ENCODE results near the gene SPIB.
"Not testable (repeated sequence)": the region's sequence is repeated elsewhere in the genome, so short reads cannot be mapped to it uniquely, and the experiment has no call there.

Gene SPIB

GRCh38 chr19:50462970-50463369, 44.2 kb downstream of the SPIB start:
- TF ChIP-seq POU2F2 (IDR thresholded peaks at IDR 0.05; ENCODE audit: low read depth, low read length) (no peak), PAX5 (IDR thresholded peaks at IDR 0.05; ENCODE audit: insufficient read depth, low read length, severe bottlenecking) (no peak), TAF1 (IDR thresholded peaks at IDR 0.05; ENCODE audit: low read depth, low read length) (no peak), SPI1 (IDR thresholded peaks at IDR 0.05; ENCODE audit: low read depth, low read length) (no peak)
- FAIRE-seq (no peak), DNase-seq (ENCODE audit: insufficient read length, low spot score) (no peak)

- DNase-seq (ENCODE audit: insufficient read length, low spot score): no peak
- no peak for TF ChIP-seq POU2F2 (IDR thresholded peaks at IDR 0.05; ENCODE audit: low read depth, low read length)
- TF ChIP-seq PAX5 (IDR thresholded peaks at IDR 0.05; ENCODE audit: insufficient read depth, low read length, severe bottlenecking): no peak
- TF ChIP-seq SPI1 (IDR thresholded peaks at IDR 0.05; ENCODE audit: low read depth, low read length): no peak
- TF ChIP-seq POLR2AphosphoS5 (IDR thresholded peaks at IDR 0.05; ENCODE audit: low read depth, low read length): no peak
- TF ChIP-seq POLR2A (IDR thresholded peaks at IDR 0.05; ENCODE audit: low read depth, low read length): no peak
- TF ChIP-seq TAF1 (IDR thresholded peaks at IDR 0.05; ENCODE audit: low read depth, low read length): no peak
- no peak for FAIRE-seq
These were observed 45.6 kb downstream of the SPIB start for GRCh38 chr19:50464348-50464747.

GRCh38 chr19:50465000-50465399, 46.3 kb downstream of the SPIB start:
- FAIRE-seq (no peak), DNase-seq (ENCODE audit: insufficient read length, low spot score) (no peak)
- TF ChIP-seq POLR2AphosphoS5 (IDR thresholded peaks at IDR 0.05; ENCODE audit: low read depth, low read length): no peak
- TF ChIP-seq TAF1 (IDR thresholded peaks at IDR 0.05; ENCODE audit: low read depth, low read length): no peak
- no peak for TF ChIP-seq PAX5 (IDR thresholded peaks at IDR 0.05; ENCODE audit: insufficient read depth, low read length, severe bottlenecking)
- no peak for TF ChIP-seq POU2F2 (IDR thresholded peaks at IDR 0.05; ENCODE audit: low read depth, low read length)
- no peak for TF ChIP-seq POLR2A (IDR thresholded peaks at IDR 0.05; ENCODE audit: low read depth, low read length)
- TF ChIP-seq SPI1 (IDR thresholded peaks at IDR 0.05; ENCODE audit: low read depth, low read length): no peak

GRCh38 chr19:50465986-50466705, 47.4 kb downstream of the SPIB start:
- DNase-seq (ENCODE audit: insufficient read length, low spot score) (no peak), FAIRE-seq (no peak)
- TF ChIP-seq SPI1 (IDR thresholded peaks at IDR 0.05; ENCODE audit: low read depth, low read length): no peak
- TF ChIP-seq POLR2AphosphoS5 (IDR thresholded peaks at IDR 0.05; ENCODE audit: low read depth, low read length): no peak
- no peak for TF ChIP-seq POLR2A (IDR thresholded peaks at IDR 0.05; ENCODE audit: low read depth, low read length)
- TF ChIP-seq POU2F2 (IDR thresholded peaks at IDR 0.05; ENCODE audit: low read depth, low read length): no peak
- TF ChIP-seq TAF1 (IDR thresholded peaks at IDR 0.05; ENCODE audit: low read depth, low read length): no peak
- TF ChIP-seq PAX5 (IDR thresholded peaks at IDR 0.05; ENCODE audit: insufficient read depth, low read length, severe bottlenecking): no peak

- TF ChIP-seq POLR2AphosphoS5 (IDR thresholded peaks at IDR 0.05; ENCODE audit: low read depth, low read length) (no peak), PAX5 (IDR thresholded peaks at IDR 0.05; ENCODE audit: insufficient read depth, low read length, severe bottlenecking) (no peak), POU2F2 (IDR thresholded peaks at IDR 0.05; ENCODE audit: low read depth, low read length) (no peak), SPI1 (IDR thresholded peaks at IDR 0.05; ENCODE audit: low read depth, low read length) (no peak), TAF1 (IDR thresholded peaks at IDR 0.05; ENCODE audit: low read depth, low read length) (no peak), POLR2A (IDR thresholded peaks at IDR 0.05; ENCODE audit: low read depth, low read length) (no peak)
- no peak for DNase-seq (ENCODE audit: insufficient read length, low spot score)
- no peak for FAIRE-seq
These were observed 47.9 kb downstream of the SPIB start for GRCh38 chr19:50466706-50467039.

GRCh38 chr19:50467566-50467965, 48.8 kb downstream of the SPIB start:
- FAIRE-seq: no peak

GRCh38 chr19:50468818-50469217, 50.1 kb downstream of the SPIB start:
- no peak for FAIRE-seq
- no peak for TF ChIP-seq POU2F2 (IDR thresholded peaks at IDR 0.05; ENCODE audit: low read depth, low read length)
- no peak for TF ChIP-seq POLR2A (IDR thresholded peaks at IDR 0.05; ENCODE audit: low read depth, low read length)
- DNase-seq (ENCODE audit: insufficient read length, low spot score): no peak

More at GRCh38 chr19:50467566-50467965, 48.8 kb downstream of the SPIB start:
- TF ChIP-seq SPI1 (IDR thresholded peaks at IDR 0.05; ENCODE audit: low read depth, low read length): no peak
- no peak for TF ChIP-seq TAF1 (IDR thresholded peaks at IDR 0.05; ENCODE audit: low read depth, low read length)
- TF ChIP-seq POU2F2 (IDR thresholded peaks at IDR 0.05; ENCODE audit: low read depth, low read length): no peak
- TF ChIP-seq POLR2A (IDR thresholded peaks at IDR 0.05; ENCODE audit: low read depth, low read length): no peak
- no peak for TF ChIP-seq PAX5 (IDR thresholded peaks at IDR 0.05; ENCODE audit: insufficient read depth, low read length, severe bottlenecking)
- no peak for TF ChIP-seq POLR2AphosphoS5 (IDR thresholded peaks at IDR 0.05; ENCODE audit: low read depth, low read length)
- no peak for DNase-seq (ENCODE audit: insufficient read length, low spot score)

GRCh38 chr19:50473336-50473735, 54.6 kb downstream of the SPIB start:
- not testable (repeated sequence) for DNase-seq (ENCODE audit: insufficient read length, low spot score); FAIRE-seq

- no peak for FAIRE-seq
- TF ChIP-seq SPI1 (IDR thresholded peaks at IDR 0.05; ENCODE audit: low read depth, low read length) (no peak), PAX5 (IDR thresholded peaks at IDR 0.05; ENCODE audit: insufficient read depth, low read length, severe bottlenecking) (no peak), TAF1 (IDR thresholded peaks at IDR 0.05; ENCODE audit: low read depth, low read length) (no peak), POU2F2 (IDR thresholded peaks at IDR 0.05; ENCODE audit: low read depth, low read length) (no peak), POLR2AphosphoS5 (IDR thresholded peaks at IDR 0.05; ENCODE audit: low read depth, low read length) (no peak), POLR2A (IDR thresholded peaks at IDR 0.05; ENCODE audit: low read depth, low read length) (no peak)
- DNase-seq (ENCODE audit: insufficient read length, low spot score): no peak
These were observed 56.4 kb downstream of the SPIB start for GRCh38 chr19:50475101-50475568.

- no peak for FAIRE-seq
- TF ChIP-seq TAF1 (IDR thresholded peaks at IDR 0.05; ENCODE audit: low read depth, low read length): no peak
- TF ChIP-seq POLR2A (IDR thresholded peaks at IDR 0.05; ENCODE audit: low read depth, low read length): no peak
- TF ChIP-seq PAX5 (IDR thresholded peaks at IDR 0.05; ENCODE audit: insufficient read depth, low read length, severe bottlenecking): no peak
- TF ChIP-seq POLR2AphosphoS5 (IDR thresholded peaks at IDR 0.05; ENCODE audit: low read depth, low read length): no peak
- no peak for TF ChIP-seq SPI1 (IDR thresholded peaks at IDR 0.05; ENCODE audit: low read depth, low read length)
- no peak for TF ChIP-seq POU2F2 (IDR thresholded peaks at IDR 0.05; ENCODE audit: low read depth, low read length)
- no peak for DNase-seq (ENCODE audit: insufficient read length, low spot score)
These were observed 57.0 kb downstream of the SPIB start for GRCh38 chr19:50475736-50476223.

All from GM12891 (cell line).